Activated CD4-positive, CD25-positive, alpha-beta regulatory T cell treated with anti-CD3 and anti-CD28 coated beads, Interleukin-2, amount 50 U/mL, for 72 hours (primary cell): ENCODE results near the gene ITIH3.

Experiments
- DNase-seq: peaks from one replicate; pipeline ENCODE4 v3.0.0; 2021

ITIH3 gene

DNA sequence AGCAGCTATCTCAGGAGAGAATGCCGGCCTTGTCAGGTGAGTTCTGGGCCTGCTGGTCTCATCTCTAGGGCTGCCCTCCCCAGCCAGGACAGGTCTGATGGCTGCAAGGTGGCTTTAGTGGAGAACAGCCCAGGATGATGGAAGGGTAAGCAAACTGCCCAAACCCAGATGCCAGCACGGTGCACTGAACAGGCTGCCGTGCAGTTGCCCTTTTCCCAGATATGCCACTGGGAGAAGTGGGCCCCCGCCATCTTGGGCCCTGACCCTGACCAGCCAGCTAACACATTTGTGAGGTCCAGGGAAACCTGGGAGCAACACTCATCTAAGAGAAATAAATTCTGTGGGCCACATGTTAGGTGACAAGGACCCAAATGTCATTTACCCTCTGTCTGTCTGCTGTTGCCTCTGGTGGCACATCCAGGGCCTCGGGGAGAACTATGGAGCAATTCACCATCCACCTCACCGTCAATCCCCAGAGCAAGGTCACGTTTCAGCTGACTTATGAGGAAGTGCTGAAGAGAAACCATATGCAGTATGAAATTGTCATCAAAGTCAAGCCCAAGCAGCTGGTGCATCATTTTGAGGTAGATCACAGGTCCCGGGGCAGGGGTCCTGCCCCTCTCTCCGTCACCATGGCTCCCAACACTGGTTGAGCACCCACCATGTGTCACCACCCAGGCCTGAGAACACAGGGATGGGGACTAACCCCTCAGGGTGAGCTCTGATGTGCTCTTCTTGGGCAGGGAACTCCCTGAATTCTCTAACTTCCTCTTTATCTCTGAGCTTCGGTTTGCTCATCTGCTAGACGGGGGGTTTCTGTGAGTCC, 15.4 kb upstream of the ITIH3 start:
- DNase-seq, result peak; percentile 28

DNA sequence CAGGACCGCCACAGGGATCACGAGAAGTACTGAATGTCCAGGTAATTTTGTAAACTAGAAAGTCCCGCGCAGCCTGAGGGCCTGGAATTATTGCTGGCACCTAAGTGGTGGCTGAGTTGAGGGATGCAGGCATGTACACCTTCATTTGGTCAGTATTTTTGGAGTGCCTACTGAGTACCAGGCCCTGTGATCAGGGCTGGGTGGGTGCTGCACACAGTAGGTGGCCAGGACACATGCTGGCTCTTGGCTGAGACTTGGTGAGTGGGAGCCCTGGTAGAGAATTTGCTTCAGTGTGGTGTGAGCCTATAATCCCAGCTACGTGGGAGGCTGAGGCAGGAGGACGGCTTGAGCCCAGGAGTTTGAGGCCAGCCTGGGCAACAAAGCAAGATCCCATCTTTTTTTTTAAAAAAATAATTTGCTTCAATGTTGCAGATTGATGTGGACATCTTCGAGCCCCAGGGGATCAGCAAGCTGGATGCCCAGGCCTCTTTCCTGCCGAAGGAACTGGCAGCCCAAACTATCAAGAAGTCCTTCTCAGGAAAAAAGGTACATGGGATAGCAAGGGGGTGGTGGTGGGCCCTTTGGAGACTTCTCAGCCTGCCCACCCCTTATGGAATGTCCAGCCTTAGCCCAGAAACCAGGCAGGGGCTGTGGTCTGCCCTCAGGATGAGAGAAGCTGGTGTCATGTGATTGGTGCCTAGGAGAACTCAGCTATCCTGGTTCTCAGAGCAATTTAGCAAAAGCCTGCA, 14.6 kb upstream of the ITIH3 start:
- DNase-seq, result no peak

DNA sequence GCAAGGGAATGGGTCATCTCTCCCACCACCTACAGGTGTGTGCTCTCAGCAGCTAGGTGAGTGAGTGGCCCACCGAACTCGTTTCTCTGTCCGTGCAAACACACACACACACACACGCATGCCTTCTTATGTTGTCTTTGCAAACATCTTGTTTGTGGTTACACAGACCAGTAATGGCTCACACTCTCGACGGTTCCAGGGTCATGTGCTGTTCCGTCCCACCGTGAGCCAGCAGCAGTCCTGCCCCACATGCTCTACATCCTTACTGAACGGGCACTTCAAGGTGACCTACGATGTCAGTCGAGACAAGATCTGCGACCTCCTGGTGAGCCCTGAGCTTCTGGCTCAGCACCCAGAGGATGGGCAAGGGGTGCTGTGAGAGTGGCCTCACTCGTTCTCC, 12.9 kb upstream of the ITIH3 start:
- no peak for DNase-seq

DNA sequence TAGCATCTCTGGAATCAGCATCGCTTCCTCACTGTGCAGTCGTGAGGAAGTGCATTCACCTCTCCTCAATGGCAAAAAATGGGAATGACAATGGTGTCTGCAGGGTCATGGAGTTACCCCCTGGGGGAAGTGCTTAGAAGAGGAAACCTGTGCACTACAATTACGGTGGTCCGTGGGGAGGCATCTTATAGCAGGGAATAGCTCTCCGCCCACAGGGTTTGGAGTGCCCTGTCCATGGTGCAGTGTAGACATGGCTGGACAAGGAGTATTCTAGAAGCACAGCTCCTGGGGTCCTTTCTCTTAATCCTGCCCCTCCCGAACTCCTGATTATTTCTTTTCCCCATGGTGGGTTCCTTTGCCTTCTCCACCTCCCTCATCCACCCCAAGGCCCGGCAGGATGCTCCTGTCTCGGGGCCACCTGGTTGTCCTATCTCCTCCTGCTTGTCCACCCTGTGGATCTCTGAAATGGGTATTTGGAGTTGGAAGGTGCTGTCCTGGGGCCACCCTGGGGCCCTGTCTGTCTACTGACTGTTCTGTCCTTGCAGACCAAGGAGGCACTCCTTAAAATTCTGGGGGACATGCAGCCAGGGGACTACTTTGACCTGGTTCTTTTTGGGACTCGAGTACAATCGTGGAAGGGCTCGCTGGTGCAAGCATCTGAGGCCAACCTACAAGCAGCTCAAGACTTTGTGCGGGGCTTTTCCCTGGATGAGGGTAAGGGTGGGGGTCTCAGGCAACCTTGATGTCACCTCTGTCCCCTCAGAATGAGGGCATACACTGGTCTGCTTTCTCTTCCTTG, 12.0 kb upstream of the ITIH3 start:
- DNase-seq, result peak; percentile 21

DNA sequence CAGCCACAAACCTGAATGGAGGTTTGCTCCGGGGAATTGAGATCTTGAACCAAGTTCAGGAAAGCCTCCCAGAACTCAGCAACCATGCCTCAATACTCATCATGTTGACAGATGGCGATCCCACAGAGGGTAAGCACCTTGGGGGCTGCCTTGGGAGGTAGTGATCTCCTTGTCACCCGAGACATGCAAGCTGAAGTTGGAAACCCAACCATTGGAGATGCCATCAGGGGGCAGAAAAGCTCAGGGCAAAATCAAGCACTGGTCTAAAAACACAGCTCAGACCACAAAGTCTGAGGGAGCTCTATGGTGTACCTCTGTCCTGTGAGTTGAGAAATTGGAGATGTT, 11.4 kb upstream of the ITIH3 start:
- DNase-seq, result peak; percentile 13

DNA sequence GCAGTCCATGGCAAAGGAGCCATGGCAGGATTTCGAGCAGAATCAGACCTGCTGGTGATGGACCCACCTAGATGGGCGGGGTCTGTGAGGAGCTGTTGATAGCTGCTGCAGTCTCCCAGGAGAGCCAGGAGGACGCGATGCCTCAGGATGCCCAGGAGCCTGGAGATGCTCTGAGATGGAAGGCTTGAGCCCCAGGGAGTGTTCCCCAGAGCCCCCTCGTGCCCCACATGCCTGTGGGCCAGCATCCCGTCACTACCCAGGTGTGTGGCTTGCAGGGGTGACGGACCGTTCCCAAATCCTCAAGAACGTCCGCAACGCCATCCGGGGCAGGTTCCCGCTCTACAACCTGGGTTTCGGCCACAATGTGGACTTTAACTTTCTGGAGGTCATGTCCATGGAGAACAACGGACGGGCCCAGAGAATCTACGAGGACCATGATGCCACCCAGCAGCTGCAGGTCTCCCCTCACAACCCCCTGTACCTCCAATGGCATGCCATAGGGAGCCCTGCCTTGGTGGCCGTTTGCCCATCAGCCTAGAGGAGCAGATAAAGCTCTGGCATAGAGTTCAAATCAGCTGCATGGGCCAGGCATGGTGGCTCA, 10.5 kb upstream of the ITIH3 start:
- peak; percentile 11 for DNase-seq

DNA sequence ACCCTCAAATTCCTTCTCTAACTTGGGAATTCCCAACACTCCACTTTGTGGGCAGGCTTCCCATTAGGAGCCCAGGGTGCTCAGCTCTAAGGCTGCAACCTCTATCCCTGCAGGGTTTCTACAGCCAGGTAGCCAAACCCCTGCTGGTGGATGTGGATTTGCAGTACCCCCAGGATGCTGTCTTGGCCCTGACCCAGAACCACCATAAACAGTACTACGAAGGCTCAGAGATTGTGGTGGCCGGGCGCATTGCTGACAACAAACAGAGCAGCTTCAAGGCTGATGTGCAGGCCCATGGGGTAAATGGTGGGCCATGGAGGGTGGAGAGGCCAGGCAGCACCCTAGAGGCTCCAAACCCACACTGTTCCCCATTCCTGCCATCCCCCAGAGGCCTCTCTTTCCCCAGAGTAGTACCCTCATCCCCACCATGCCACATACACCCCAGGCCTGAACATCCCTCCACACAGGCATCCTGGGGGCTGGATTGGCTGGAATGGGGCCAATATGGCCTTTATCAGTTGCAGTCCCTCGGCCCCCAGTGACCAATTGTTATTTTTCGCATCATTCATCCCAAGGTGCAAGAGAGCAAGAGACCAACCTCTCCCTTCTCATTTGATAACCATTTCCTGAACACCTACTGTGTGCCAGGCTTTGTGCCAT, 9.5 kb upstream of the ITIH3 start:
- DNase-seq, result no peak

DNA sequence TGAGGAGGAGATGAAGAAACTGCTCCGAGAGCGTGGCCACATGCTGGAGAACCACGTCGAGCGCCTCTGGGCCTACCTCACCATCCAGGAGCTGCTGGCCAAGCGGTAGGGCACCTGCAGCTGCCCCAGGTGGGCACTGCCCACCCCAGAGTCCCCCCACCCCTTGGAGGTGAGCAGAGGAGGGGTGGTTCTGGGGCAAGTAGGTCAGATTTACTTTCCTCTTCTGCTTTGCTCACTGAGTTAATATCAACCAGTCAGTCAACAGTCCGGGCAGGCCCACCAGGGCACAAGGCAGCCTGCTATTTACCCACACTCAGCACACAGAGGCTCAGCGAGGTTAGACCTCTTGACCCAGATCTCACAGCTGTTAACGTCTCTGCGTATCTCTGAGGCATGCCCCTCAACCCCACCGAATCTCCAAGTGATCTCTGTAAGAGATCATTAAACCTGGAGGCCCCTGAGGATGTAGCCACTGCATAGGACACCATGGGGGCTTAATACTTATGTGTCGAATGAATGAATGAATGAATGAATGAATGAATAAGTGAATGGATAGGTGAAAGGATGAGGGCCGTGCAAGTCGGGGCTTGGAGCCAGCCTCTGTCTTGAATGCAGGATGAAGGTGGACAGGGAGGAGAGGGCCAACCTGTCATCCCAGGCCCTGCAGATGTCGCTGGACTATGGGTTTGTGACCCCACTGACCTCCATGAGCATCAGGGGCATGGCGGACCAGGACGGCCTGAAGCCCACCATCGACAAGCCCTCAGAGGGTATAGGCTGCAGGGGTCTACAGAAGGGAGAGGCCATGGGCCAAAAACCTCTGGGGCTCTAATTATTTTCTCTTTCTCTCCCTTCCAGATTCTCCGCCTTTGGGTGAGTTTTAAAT, 8.0 kb upstream of the ITIH3 start:
- DNase-seq, result no peak

DNA sequence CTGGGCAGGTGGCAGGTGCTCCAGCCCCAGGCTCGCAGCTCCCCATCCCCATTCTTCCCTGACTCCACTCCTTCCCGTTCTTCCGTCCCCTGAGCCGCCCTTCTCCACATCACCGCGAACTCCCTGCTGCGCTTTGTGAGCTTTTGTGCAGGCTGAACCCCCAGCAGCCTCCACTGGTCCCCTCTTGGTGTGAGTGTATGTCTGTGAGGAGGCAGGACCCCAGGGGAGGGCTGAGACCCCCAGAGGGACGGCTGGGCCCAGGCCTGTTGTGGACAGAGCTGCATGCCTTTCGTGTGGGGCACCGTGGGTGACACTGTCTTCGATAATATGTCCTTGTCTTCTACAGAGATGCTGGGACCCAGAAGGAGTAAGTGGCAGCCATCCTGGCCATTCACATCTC, 7.3 kb upstream of the ITIH3 start:
- no peak for DNase-seq

DNA sequence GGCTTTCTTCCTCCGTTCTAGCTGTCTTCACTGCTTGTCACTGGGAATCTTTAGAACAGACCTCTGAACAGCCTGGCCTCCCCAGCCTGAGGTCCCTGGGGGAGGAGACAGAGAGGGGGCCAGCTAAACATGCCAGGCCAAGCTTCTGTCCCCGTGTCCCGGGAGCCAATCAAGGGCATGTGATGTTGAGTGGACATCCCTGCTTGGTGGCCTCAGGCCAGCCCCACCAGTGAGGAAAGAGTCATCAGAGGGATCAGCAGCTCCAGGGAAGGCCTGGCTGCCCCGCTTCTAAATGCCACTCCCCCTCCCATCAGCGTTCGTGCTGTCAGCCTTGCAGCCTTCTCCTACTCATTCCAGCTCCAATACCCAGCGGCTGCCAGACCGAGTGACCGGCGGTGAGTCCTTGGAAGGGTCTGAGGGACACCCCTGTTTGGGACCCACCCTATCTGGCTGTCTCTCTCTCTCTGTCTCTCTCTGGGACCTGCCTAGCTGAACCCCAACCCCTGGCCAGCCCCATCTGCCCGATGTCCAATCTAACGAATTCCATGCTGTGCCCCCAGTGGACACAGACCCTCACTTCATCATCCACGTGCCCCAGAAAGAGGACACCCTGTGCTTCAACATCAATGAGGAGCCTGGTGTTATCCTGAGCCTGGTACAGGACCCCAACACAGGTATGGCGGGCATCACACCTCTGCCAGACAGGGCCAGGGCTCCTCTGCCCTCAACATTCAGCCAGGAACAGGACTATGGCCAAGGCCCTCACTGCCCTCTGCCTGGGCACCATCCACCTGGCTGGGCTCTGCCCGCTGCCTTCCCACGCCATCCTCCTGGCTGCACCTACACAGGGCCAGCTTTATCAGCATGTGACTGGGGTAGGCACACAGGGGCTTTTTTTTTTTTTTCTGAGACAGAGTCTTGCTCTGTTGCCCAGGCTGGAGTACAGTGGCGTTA, 6.6 kb upstream of the ITIH3 start:
- no peak for DNase-seq

DNA sequence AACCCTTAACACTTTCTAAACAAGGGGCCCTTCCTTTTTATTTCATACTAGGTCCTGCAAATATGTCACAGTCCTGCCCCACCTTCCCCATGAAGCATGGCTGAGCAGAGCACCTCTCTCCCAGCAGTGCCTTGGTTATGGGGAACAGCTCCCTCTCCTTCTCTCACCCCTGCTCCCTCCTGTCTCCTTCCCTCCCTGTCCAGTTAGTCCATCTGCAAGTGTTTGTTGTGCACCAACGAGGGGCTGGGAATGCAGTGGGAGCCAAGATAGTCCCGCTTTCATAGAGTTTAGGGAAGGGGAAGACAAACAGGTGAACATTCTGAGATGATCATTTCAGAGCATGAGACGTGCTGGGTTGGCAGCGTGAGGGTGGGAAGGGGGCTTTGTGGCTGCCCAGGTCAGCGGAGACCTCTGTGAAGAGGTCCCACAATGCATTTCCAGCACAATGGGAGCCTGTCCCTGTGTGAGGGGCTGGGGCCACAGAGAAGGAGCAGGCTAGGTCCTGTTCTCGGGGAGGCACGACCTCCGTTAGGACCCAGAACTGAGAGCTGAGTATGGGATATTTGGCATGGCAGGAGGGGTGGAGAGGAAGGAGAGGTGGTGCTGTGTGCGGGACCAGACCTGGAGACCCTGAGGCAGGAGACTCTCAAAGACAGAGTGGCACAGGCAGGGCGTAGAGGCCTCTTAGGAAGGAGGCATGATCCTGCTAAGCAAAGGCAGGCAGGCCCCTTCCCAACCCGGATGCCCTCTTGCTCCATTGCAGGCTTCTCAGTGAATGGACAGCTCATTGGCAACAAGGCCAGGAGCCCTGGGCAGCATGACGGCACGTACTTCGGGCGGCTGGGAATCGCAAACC, 5.5 kb upstream of the ITIH3 start:
- DNase-seq, result no peak

DNA sequence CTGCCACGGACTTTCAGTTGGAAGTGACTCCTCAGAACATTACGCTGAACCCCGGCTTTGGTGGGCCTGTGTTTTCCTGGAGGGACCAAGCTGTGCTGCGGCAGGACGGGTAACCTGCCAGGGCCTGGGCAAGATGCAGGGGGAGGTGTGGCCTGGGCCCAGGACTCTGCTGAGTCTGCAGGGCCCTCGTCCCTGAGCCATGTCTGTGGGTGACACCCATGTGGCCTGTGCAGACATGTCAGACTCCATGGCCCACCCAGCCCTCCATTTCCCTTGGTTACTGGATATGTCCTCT, 4.9 kb upstream of the ITIH3 start:
- DNase-seq, result no peak

DNA sequence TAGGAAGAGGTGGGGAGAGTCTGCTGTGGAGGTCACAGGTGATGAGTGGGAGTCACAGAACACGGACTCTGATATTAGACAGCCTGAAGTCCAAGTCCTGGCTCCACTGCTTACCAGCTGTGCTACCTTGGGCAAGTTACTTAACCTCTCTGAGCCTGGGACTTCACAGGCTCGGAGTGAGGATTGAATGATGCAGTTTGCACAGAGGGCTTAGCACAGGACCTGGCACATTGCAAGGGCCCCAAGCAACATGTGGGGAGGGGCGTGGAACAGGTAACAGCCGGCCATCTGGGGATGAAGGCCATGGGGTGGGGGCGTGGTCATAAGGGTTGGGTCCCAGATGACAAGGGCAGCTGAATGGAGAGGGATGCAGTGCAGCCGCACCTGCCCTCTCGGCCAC, 4.3 kb upstream of the ITIH3 start:
- DNase-seq, result no peak

DNA sequence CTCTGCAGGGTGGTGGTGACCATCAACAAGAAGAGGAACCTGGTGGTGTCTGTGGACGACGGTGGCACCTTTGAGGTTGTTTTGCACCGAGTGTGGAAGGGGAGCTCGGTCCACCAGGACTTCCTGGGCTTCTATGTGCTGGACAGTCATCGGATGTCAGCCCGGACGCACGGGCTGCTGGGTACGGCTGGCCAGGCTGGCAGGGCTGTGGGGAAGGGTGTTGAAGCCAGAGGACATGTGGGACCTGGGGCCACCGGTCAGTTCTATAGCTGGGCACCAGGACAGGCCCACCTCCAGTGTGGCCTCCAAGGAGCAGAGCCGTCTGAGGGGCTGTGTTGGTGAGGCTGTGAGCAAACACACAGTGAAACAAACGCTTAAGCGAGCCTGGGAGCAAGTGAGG, 3.9 kb upstream of the ITIH3 start:
- DNase-seq, result no peak

DNA sequence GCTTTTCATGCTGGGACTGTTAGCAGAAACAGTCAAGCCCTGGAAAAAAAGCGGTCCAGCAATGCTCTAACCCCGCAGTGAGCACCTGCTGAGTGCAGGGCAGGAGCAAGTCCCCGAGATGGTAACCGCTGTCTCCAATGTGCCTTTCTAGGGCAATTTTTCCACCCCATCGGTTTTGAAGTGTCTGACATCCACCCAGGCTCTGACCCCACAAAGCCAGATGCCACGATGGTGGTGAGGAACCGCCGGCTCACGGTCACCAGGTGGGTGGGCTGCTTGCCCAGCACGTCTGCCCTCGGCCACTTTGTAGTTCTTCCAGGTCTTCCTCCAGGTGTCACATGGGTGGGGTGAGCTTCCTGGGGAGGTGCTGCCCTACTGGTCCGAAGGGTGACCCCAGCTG, 3.2 kb upstream of the ITIH3 start:
- DNase-seq, result no peak

DNA sequence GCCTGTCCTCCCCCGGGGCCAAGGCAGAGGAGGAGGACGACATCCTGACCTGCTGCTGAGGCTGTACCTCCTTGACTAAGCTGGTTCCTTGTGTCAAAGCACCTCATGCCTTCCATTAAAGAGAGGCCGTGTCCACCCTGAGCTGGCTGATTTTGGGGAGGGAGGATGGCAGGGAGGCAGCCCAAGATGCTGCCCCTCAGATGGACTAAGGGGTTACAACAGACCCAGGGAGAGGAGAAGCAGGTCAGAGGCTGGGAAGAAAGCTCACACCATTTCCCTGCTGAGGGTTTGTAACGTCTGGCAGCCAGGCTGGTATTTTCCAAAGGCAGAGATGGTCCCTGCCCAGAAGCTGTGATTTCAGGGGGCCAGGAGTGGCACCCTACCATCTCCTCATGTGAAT, 2.7 kb upstream of the ITIH3 start:
- DNase-seq, result no peak

DNA sequence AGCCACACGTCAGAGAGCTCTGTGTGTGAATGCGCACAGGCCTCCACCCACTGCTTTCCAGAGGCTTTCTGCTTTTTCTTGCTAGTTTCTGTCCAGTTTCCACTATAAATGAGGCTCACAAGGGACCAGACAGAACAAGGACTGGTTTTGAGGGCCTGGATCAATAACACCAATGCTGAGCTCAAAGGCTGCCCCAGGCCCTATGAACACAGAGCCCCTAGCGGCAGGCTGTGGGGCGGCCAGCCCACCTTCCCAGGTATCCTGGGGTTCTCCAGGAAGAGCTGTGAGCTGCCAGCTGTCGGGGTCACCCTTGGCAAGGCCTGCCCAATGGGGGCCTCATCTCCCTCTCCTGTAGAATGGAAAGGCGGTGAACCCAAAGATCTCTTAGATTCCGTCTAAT, 2.2 kb upstream of the ITIH3 start:
- no peak for DNase-seq

DNA sequence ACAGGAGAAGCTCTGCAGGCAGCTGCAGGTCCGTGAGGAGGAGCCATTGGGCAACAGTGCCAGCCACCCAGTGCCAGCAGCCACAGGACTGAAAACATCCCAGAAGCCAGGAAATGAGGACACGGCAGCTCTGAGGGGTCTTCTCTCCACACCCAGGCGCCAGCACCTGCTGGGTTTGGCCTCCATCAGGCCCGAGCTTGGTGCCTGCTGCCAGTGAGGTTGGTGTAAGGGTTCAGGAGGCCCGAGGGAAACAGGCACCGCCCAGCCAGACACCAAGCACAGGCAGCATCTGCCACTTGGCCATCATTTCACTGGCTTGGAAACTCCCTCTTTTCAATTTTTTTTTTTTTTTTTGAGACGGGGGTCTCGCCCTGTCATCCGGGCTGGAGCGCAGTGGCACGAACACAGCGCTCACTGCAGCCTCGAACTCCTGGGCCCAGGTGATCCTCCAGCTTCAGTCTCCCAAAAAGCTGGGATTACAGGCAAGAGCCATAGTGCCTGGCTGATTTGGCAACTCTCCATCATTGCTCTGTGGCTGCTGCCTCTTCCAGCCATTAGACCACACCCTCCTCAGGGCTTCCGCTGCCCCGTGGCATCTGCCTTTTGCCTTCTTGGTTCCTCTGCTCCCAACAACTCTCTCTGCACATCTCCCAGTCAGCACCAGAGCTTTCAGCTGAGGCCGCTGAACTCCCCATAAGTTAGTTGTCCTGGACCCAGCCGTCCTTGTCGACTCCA, 1.5 kb upstream of the ITIH3 start:
- DNase-seq, result no peak
